ENCODE data around the gene STOML1.

- TF ChIP-seq CTCF (conservative IDR thresholded peaks at IDR 0.05; ENCODE audit: low read depth, low read length) (no peak), EZH2 (IDR thresholded peaks at IDR 0.05; ENCODE audit: low read length, unreplicated experiment) (no peak)
These were observed 43.3 kb upstream of the STOML1 start for GRCh38 chr15:74035121-74036017.

Measured in PC-3 (cell line).